ENCODE results near the gene PDE6A.

Gene PDE6A

DNA sequence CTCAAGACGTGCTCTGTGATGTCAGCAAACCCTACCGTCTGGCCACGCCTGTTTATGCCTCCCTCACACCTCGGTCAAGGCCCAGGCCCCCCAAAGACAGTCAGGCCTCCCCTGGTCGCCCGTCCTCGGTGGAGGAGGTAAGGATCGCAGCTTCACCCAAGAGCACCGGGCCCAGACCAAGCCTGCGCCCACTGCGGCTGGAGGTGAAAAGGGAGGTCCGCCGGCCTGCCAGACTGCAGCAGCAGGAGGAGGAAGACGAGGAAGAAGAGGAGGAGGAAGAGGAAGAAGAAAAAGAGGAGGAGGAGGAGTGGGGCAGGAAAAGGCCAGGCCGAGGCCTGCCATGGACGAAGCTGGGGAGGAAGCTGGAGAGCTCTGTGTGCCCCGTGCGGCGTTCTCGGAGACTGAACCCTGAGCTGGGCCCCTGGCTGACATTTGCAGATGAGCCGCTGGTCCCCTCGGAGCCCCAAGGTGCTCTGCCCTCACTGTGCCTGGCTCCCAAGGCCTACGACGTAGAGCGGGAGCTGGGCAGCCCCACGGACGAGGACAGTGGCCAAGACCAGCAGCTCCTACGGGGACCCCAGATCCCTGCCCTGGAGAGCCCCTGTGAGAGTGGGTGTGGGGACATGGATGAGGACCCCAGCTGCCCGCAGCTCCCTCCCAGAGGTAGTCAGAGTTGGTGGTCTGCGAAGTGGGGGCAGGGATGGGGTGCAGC lies 111.3 kb downstream of the PDE6A start:
- peaks cover 1 to 6% (median 5%) of the 10 kb centered on the region in 5 donors for H3K4me1 ChIP-seq (ENCODE audit: control insufficient read depth in 5 of 5, insufficient read depth in 5 of 5, low read length in 5 of 5)
- H3K36me3 ChIP-seq (ENCODE audit: control insufficient read depth in 5 of 5, insufficient read depth in 5 of 5, low read length in 5 of 5), result peaks cover 4 to 54% (median 51%) of the 10 kb centered on the region in 5 donors
- no peaks in the 10 kb centered on the region for H3K9me3 ChIP-seq (ENCODE audit: control insufficient read depth in 5 of 5, low read length in 5 of 5)
- H3K27me3 ChIP-seq (ENCODE audit: control insufficient read depth in 5 of 5, insufficient read depth in 4 of 5, low read length in 5 of 5), result no peaks in the 10 kb centered on the region
- no peak overlapping the region for H3K9ac ChIP-seq (ENCODE audit: low read length in 5 of 5)
- no peak overlapping the region for H3K27ac ChIP-seq (ENCODE audit: low read depth, low read length)
- H3K4me3 ChIP-seq (ENCODE audit: low read depth in 1 of 5, low read length in 5 of 5), result no peak overlapping the region

DNA sequence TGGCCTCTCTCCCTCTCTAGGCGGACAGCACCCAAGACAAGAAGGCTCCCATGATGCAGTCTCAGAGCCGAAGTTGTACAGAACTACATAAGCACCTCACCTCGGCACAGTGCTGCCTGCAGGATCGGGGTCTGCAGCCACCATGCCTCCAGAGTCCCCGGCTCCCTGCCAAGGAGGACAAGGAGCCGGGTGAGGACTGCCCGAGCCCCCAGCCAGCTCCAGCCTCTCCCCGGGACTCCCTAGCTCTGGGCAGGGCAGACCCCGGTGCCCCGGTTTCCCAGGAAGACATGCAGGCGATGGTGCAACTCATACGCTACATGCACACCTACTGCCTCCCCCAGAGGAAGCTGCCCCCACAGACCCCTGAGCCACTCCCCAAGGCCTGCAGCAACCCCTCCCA lies 112.0 kb downstream of the PDE6A start:
- H3K9me3 ChIP-seq (ENCODE audit: control insufficient read depth in 5 of 5, low read length in 5 of 5), result no peaks in the 10 kb centered on the region
- no peaks in the 10 kb centered on the region for H3K27me3 ChIP-seq (ENCODE audit: control insufficient read depth in 5 of 5, insufficient read depth in 4 of 5, low read length in 5 of 5)
- H3K4me1 ChIP-seq (ENCODE audit: control insufficient read depth in 5 of 5, insufficient read depth in 5 of 5, low read length in 5 of 5), result peaks cover 1 to 10% (median 6%) of the 10 kb centered on the region in 5 donors
- H3K9ac ChIP-seq (ENCODE audit: low read length in 5 of 5), result no peak overlapping the region
- peaks cover 4 to 53% (median 51%) of the 10 kb centered on the region in 5 donors for H3K36me3 ChIP-seq (ENCODE audit: control insufficient read depth in 5 of 5, insufficient read depth in 5 of 5, low read length in 5 of 5)
- H3K4me3 ChIP-seq (ENCODE audit: low read depth in 1 of 5, low read length in 5 of 5), result no peak overlapping the region
- H3K27ac ChIP-seq (ENCODE audit: low read depth, low read length), result no peak overlapping the region

DNA sequence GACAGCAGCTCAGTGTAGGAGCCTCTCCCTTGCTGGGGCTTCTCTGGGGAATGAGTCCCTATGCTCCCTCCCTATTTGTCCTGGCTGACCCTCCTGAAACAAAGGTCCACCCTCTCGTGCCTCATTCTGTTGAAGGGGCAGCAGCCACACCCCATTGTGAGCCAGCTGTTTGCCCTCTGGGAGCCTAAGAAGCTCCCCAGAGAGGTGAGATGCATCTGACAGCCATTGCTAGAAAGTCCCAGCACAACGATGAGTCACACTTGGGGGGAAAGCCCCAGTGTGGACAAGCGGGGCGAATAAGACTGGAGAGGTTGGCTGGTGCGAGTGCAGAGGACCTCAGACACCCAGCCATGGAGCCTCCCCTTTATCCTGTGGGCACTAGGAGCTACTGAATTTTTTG lies 113.1 kb downstream of the PDE6A start:
- Histone ChIP-seq H3K27ac (ENCODE audit: low read depth, low read length) (no peak overlapping the region), H3K9me3 (ENCODE audit: control insufficient read depth in 5 of 5, low read length in 5 of 5) (no peaks in the 10 kb centered on the region), H3K4me3 (ENCODE audit: low read depth in 1 of 5, low read length in 5 of 5) (no peak overlapping the region), H3K4me1 (ENCODE audit: control insufficient read depth in 5 of 5, insufficient read depth in 5 of 5, low read length in 5 of 5) (peaks cover 1 to 10% (median 6%) of the 10 kb centered on the region in 5 donors), H3K27me3 (ENCODE audit: control insufficient read depth in 5 of 5, insufficient read depth in 4 of 5, low read length in 5 of 5) (no peaks in the 10 kb centered on the region), H3K9ac (ENCODE audit: low read length in 5 of 5) (no peak overlapping the region), H3K36me3 (ENCODE audit: control insufficient read depth in 5 of 5, insufficient read depth in 5 of 5, low read length in 5 of 5) (peaks cover 4 to 58% (median 50%) of the 10 kb centered on the region in 5 donors)

DNA sequence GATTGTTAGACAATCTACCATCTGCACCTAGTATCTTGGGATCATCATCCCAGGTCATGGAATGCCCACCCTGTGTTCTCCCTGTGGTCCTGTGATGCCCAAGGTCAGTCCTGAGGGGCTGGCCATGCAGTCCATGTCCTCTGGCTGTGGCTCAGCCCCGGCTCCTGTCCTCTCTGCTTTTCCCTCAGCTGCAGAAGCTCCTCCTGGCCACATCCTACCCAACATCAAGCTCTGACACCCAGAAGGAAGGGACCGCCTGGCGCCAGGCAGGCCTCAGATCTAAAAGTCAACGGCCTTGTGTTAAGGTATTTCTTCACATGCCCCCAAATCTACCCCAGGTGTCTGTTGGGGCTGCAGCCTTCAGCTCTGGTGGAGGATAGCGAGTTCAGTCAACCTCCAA lies 114.0 kb downstream of the PDE6A start:
- H3K36me3 ChIP-seq (ENCODE audit: control insufficient read depth in 5 of 5, insufficient read depth in 5 of 5, low read length in 5 of 5), result peaks cover 4 to 54% (median 47%) of the 10 kb centered on the region in 5 donors

DNA sequence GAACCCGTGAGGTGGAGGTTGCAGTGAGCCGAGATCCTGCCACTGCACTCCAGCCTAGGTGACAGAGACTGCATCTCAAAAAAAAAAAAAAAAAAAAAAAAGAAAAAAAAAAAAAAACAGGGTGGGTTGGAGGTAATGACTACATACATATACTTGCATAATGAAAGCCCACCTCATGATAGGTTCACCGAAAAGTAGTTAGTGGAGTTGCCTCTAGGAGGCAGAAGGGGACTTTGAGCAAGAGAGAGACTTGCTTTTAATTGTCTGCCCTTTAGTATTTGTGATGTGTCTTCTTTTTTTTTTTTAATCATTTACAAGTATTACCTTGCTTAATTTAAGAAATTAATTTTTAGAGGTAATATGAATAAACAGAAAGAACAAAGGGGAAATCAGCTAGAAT lies 114.6 kb downstream of the PDE6A start:
- Histone ChIP-seq H3K36me3 (ENCODE audit: control insufficient read depth in 5 of 5, insufficient read depth in 5 of 5, low read length in 5 of 5) (peaks cover 4 to 48% (median 43%) of the 10 kb centered on the region in 5 donors), H3K27ac (ENCODE audit: low read depth, low read length) (no peak overlapping the region), H3K9ac (ENCODE audit: low read length in 5 of 5) (no peak overlapping the region), H3K9me3 (ENCODE audit: control insufficient read depth in 5 of 5, low read length in 5 of 5) (no peaks in the 10 kb centered on the region), H3K4me3 (ENCODE audit: low read depth in 1 of 5, low read length in 5 of 5) (no peak overlapping the region), H3K4me1 (ENCODE audit: control insufficient read depth in 5 of 5, insufficient read depth in 5 of 5, low read length in 5 of 5) (peaks cover 1 to 10% (median 6%) of the 10 kb centered on the region in 5 donors), H3K27me3 (ENCODE audit: control insufficient read depth in 5 of 5, insufficient read depth in 4 of 5, low read length in 5 of 5) (no peaks in the 10 kb centered on the region)

More for the DNA sequence above, 114.0 kb downstream of the PDE6A start:
- H3K9ac ChIP-seq (ENCODE audit: low read length in 5 of 5), result no peak overlapping the region
- no peaks in the 10 kb centered on the region for H3K9me3 ChIP-seq (ENCODE audit: control insufficient read depth in 5 of 5, low read length in 5 of 5)
- no peak overlapping the region for H3K4me3 ChIP-seq (ENCODE audit: low read depth in 1 of 5, low read length in 5 of 5)
- peaks cover 1 to 10% (median 6%) of the 10 kb centered on the region in 5 donors for H3K4me1 ChIP-seq (ENCODE audit: control insufficient read depth in 5 of 5, insufficient read depth in 5 of 5, low read length in 5 of 5)
- H3K27ac ChIP-seq (ENCODE audit: low read depth, low read length), result no peak overlapping the region
- H3K27me3 ChIP-seq (ENCODE audit: control insufficient read depth in 5 of 5, insufficient read depth in 4 of 5, low read length in 5 of 5), result no peaks in the 10 kb centered on the region

DNA sequence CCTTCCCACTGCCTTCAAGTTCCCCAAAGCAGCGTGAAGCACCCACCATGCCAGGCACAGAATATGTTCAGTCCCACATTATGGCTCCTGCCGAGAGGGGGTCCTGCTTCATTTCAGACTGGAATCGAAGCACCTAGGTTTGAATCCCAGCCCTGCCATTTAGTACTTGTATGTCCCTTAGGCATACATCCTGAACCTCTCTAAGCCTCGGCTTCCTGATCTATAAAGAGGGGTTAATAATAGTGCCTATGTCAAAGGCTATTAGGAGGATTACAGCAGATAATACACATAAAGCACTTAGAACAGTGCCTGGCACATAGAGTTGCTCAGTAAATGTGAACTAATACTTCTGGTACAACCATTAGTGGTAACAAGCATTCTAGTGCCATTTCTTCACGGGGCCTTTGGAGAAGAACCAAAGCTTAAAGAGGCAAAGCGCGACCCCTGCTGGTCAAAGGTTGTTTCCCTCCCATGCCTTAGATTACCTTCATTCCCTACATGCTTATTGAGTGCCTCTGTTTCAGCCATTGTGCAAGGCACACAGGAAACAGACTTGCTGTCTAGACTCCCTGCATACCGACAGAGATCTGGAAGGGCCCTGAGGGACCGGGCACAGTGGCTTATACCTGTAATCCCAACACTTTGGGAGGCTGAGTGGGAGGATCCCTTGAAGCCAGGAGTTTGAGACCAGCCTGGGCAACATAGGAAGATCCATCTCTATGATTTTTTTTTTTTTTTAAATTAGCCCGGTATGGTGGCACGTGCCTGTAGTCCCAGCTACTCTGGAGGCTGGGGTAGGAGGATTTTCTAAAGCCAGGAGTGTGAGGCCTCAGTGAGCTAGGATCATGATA lies 116.2 kb downstream of the PDE6A start:
- Histone ChIP-seq H3K4me3 (ENCODE audit: low read depth in 1 of 5, low read length in 5 of 5) (no peak overlapping the region), H3K27ac (ENCODE audit: low read depth, low read length) (no peak overlapping the region), H3K4me1 (ENCODE audit: control insufficient read depth in 5 of 5, insufficient read depth in 5 of 5, low read length in 5 of 5) (peaks cover 1 to 25% (median 17%) of the 10 kb centered on the region in 5 donors), H3K9ac (ENCODE audit: low read length in 5 of 5) (no peak overlapping the region), H3K27me3 (ENCODE audit: control insufficient read depth in 5 of 5, insufficient read depth in 4 of 5, low read length in 5 of 5) (no peaks in the 10 kb centered on the region), H3K9me3 (ENCODE audit: control insufficient read depth in 5 of 5, low read length in 5 of 5) (no peaks in the 10 kb centered on the region), H3K36me3 (ENCODE audit: control insufficient read depth in 5 of 5, insufficient read depth in 5 of 5, low read length in 5 of 5) (peaks cover 0 to 39% (median 38%) of the 10 kb centered on the region in 5 donors)

DNA sequence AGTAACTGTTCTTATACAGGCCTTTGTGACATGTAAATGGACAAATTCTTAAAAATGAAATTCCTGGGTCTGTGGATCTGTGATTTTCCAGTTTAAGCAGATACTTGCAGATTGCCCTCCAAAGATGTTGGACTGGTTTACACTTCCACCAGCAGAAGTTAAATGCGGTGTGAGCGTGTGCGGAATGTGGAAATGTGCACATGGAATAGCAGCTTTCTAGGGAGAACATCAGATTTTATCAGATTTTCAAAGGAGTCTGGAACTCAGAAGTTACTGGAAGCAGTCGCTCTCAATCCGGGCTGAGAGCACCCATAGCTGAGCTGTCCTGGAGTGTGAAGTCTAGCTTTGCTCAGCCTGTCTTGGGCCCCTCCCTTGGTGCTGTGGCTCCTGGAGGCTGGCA lies 117.0 kb downstream of the PDE6A start:
- H3K9me3 ChIP-seq (ENCODE audit: control insufficient read depth in 5 of 5, low read length in 5 of 5), result no peaks in the 10 kb centered on the region
- H3K4me3 ChIP-seq (ENCODE audit: low read depth in 1 of 5, low read length in 5 of 5), result no peak overlapping the region
- H3K36me3 ChIP-seq (ENCODE audit: control insufficient read depth in 5 of 5, insufficient read depth in 5 of 5, low read length in 5 of 5), result peaks cover 0 to 31% (median 30%) of the 10 kb centered on the region in 5 donors
- H3K27ac ChIP-seq (ENCODE audit: low read depth, low read length), result no peak overlapping the region
- no peak overlapping the region for H3K9ac ChIP-seq (ENCODE audit: low read length in 5 of 5)
- peaks cover 1 to 32% (median 25%) of the 10 kb centered on the region in 5 donors for H3K4me1 ChIP-seq (ENCODE audit: control insufficient read depth in 5 of 5, insufficient read depth in 5 of 5, low read length in 5 of 5)
- H3K27me3 ChIP-seq (ENCODE audit: control insufficient read depth in 5 of 5, insufficient read depth in 4 of 5, low read length in 5 of 5), result no peaks in the 10 kb centered on the region

DNA sequence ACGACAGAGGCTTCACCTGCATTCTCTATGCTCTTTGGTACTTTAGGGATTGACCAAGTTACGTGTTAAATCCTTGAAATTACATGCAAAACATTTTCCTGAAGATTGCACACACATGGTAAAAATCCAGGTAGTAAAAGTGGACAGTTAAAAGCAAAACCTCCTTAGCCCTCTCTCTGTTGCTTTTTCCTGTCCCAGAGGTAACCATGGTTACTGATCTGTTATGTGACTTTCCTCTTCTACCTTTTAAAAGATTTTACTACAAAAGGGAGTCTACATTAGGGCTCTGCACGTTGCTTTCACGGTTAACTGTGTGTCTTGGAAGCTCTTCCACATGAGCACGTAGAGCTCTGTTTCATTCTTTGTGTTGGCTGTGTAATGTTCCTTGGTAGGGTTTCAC lies 117.5 kb downstream of the PDE6A start:
- H3K27ac ChIP-seq (ENCODE audit: low read depth, low read length), result no peak overlapping the region
- H3K4me3 ChIP-seq (ENCODE audit: low read depth in 1 of 5, low read length in 5 of 5), result no peak overlapping the region
- H3K27me3 ChIP-seq (ENCODE audit: control insufficient read depth in 5 of 5, insufficient read depth in 4 of 5, low read length in 5 of 5), result no peaks in the 10 kb centered on the region
- H3K9me3 ChIP-seq (ENCODE audit: control insufficient read depth in 5 of 5, low read length in 5 of 5), result no peaks in the 10 kb centered on the region
- no peak overlapping the region for H3K9ac ChIP-seq (ENCODE audit: low read length in 5 of 5)
- H3K36me3 ChIP-seq (ENCODE audit: control insufficient read depth in 5 of 5, insufficient read depth in 5 of 5, low read length in 5 of 5), result peaks cover 0 to 29% (median 26%) of the 10 kb centered on the region in 5 donors
- H3K4me1 ChIP-seq (ENCODE audit: control insufficient read depth in 5 of 5, insufficient read depth in 5 of 5, low read length in 5 of 5), result peaks cover 1 to 36% (median 29%) of the 10 kb centered on the region in 5 donors

DNA sequence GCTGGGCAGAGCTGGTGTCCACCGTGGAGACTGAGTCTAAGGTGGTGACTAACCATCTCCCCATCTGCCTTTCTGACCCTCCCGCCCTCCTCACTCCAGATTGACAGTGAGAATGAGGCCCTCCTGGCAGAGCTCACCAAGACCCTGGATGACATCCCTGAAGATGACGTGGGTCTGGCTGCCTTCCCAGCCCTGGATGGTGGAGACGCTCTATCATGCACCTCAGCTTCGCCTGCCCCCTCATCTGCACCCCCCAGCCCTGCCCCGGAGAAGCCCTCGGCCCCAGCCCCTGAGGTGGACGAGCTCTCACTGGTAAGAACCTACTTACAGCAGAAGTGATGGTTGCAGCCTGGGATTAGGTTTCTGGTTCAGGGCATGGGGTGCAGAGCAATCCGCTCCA lies 118.0 kb downstream of the PDE6A start:
- Histone ChIP-seq H3K9ac (ENCODE audit: low read length in 5 of 5) (no peak overlapping the region), H3K4me3 (ENCODE audit: low read depth in 1 of 5, low read length in 5 of 5) (no peak overlapping the region), H3K27ac (ENCODE audit: low read depth, low read length) (no peak overlapping the region)

DNA sequence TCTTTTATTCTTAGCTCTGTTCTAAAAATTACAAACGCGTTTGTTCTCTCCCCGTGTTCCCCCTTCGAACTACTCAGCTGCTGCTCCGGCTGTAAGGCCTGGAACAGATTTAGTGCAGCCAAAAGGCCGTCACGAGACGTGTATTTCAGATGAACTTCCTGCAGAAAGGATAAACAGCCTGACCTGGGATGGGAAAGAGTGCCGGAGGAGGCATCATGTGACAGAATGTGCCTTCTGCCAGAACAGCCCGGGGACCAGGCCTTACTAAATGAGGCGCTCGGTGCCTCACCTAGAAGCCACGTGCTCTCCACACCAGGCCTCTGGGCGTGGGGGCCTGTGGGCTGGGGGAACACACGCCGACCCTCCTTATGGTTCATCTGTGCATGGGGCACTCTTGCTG lies 119.7 kb downstream of the PDE6A start:
- H3K27me3 ChIP-seq (ENCODE audit: control insufficient read depth in 5 of 5, insufficient read depth in 4 of 5, low read length in 5 of 5), result no peaks in the 10 kb centered on the region
- no peak overlapping the region for H3K27ac ChIP-seq (ENCODE audit: low read depth, low read length)
- peaks cover 1 to 41% (median 30%) of the 10 kb centered on the region in 5 donors for H3K4me1 ChIP-seq (ENCODE audit: control insufficient read depth in 5 of 5, insufficient read depth in 5 of 5, low read length in 5 of 5)
- no peak overlapping the region for H3K4me3 ChIP-seq (ENCODE audit: low read depth in 1 of 5, low read length in 5 of 5)
- H3K36me3 ChIP-seq (ENCODE audit: control insufficient read depth in 5 of 5, insufficient read depth in 5 of 5, low read length in 5 of 5), result peaks cover 0 to 23% (median 19%) of the 10 kb centered on the region in 5 donors
- no peak overlapping the region for H3K9ac ChIP-seq (ENCODE audit: low read length in 5 of 5)
- H3K9me3 ChIP-seq (ENCODE audit: control insufficient read depth in 5 of 5, low read length in 5 of 5), result no peaks in the 10 kb centered on the region

More for the DNA sequence above, 118.0 kb downstream of the PDE6A start:
- H3K4me1 ChIP-seq (ENCODE audit: control insufficient read depth in 5 of 5, insufficient read depth in 5 of 5, low read length in 5 of 5), result peaks cover 1 to 41% (median 30%) of the 10 kb centered on the region in 5 donors
- peaks cover 0 to 28% (median 25%) of the 10 kb centered on the region in 5 donors for H3K36me3 ChIP-seq (ENCODE audit: control insufficient read depth in 5 of 5, insufficient read depth in 5 of 5, low read length in 5 of 5)
- H3K27me3 ChIP-seq (ENCODE audit: control insufficient read depth in 5 of 5, insufficient read depth in 4 of 5, low read length in 5 of 5), result no peaks in the 10 kb centered on the region
- no peaks in the 10 kb centered on the region for H3K9me3 ChIP-seq (ENCODE audit: control insufficient read depth in 5 of 5, low read length in 5 of 5)
